Astrocyte (in vitro differentiated cells and primary cell): ENCODE results near the gene ZCCHC24. TPM values are rescaled to one million over a fixed set of nuclear protein-coding genes. Genes with fewer than 3 reads are reported as not detected.

Experiments used
- DNase-seq: peaks from one replicate; pipeline ENCODE4 v3.0.0-alpha.2; 2010; ENCODE audit warnings: low read depth
- FAIRE-seq: peaks from 2 replicates; lab custom pipeline; 2011; peaks lifted over from hg19 to GRCh38; lab: Jason Lieb, UNC
- H2AFZ ChIP-seq: 2 replicates; pipeline ENCODE4 v1.6.0; 2012; ENCODE audit warnings: low read depth, low read length, inconsistent platforms
- H3K27ac ChIP-seq: 2 replicates; pipeline ENCODE4 v1.5.1; 2011; ENCODE audit warnings: low read depth, low read length, inconsistent platforms
- H3K27me3 ChIP-seq: 2 replicates; pipeline ENCODE4 v1.6.0; 2011; ENCODE audit warnings: low read length, inconsistent platforms; ENCODE audit not compliant: insufficient read depth
- H3K36me3 ChIP-seq: 2 replicates; pipeline ENCODE4 v1.5.1; 2011; ENCODE audit warnings: low read length, inconsistent platforms; ENCODE audit not compliant: insufficient read depth
- H3K4me1 ChIP-seq: 2 replicates; pipeline ENCODE4 v1.5.1; 2011; ENCODE audit warnings: low read length, inconsistent platforms; ENCODE audit not compliant: insufficient read depth
- H3K4me2 ChIP-seq: 2 replicates; pipeline ENCODE4 v1.6.0; 2012; ENCODE audit warnings: low read length, inconsistent platforms
- H3K4me3 ChIP-seq: 2 replicates; pipeline ENCODE4 v1.5.1; 2011; ENCODE audit warnings: low read depth, mild to moderate bottlenecking, low read length, inconsistent platforms; ENCODE audit not compliant: insufficient read depth
- H3K79me2 ChIP-seq: 2 replicates; pipeline ENCODE4 v1.6.0; 2012; ENCODE audit warnings: mild to moderate bottlenecking, low read length, inconsistent platforms; ENCODE audit not compliant: insufficient read depth
- H3K9ac ChIP-seq: 2 replicates; pipeline ENCODE4 v1.6.0; 2012; ENCODE audit warnings: mild to moderate bottlenecking, low read length, inconsistent platforms
- H3K9me3 ChIP-seq: 2 replicates; pipeline ENCODE4 v1.5.1; 2012; ENCODE audit warnings: low read depth, mild to moderate bottlenecking, low read length, inconsistent platforms; ENCODE audit not compliant: insufficient read depth
- H4K20me1 ChIP-seq: 2 replicates; pipeline ENCODE4 v1.6.0; 2012; ENCODE audit warnings: low read length, inconsistent platforms; ENCODE audit not compliant: insufficient read depth
- H3K27ac Mint-ChIP-seq: one replicate; pipeline ENCODE4 v1.8.0; 2021; ENCODE audit warnings: mild to moderate bottlenecking, mixed read lengths; ENCODE audit not compliant: unreplicated experiment
- H3K27me3 Mint-ChIP-seq: one replicate; pipeline ENCODE4 v1.8.0; 2021; ENCODE audit warnings: low read depth, mixed read lengths; ENCODE audit not compliant: unreplicated experiment
- H3K36me3 Mint-ChIP-seq: one replicate; pipeline ENCODE4 v1.8.0; 2021; ENCODE audit warnings: low read depth, mixed read lengths; ENCODE audit not compliant: unreplicated experiment
- H3K4me1 Mint-ChIP-seq: one replicate; pipeline ENCODE4 v1.8.0; 2021; ENCODE audit warnings: low read depth, mixed read lengths; ENCODE audit not compliant: unreplicated experiment
- H3K4me3 Mint-ChIP-seq: one replicate; pipeline ENCODE4 v1.8.0; 2021; ENCODE audit warnings: mild to moderate bottlenecking, moderate library complexity, mixed read lengths; ENCODE audit not compliant: unreplicated experiment
- H3K9me3 Mint-ChIP-seq: one replicate; pipeline ENCODE4 v1.8.0; 2021; ENCODE audit warnings: mild to moderate bottlenecking, mixed read lengths; ENCODE audit not compliant: unreplicated experiment
- EZH2 ChIP-seq: IDR thresholded peaks from 2 replicates; pipeline ENCODE4 v1.6.1; 2012; ENCODE audit warnings: mild to moderate bottlenecking, low read length, inconsistent platforms; ENCODE audit not compliant: insufficient read depth
- total RNA-seq: library from RNA; stranded (reverse); gene quantifications from 2 replicates; pipeline ENCODE4 v1.2.1, GENCODE V29; 2021
- TF ChIP-seq, protein P1 (sequence below): IDR thresholded peaks from 2 replicates; pipeline ENCODE4 v1.5.1; 2011; ENCODE audit warnings: low read depth, mild to moderate bottlenecking, inconsistent platforms, low read length, moderate library complexity; ENCODE audit not compliant: insufficient read depth

ZCCHC24 gene
- total RNA-seq, 1 donor from 2014 or later: 21.4 TPM

DNA sequence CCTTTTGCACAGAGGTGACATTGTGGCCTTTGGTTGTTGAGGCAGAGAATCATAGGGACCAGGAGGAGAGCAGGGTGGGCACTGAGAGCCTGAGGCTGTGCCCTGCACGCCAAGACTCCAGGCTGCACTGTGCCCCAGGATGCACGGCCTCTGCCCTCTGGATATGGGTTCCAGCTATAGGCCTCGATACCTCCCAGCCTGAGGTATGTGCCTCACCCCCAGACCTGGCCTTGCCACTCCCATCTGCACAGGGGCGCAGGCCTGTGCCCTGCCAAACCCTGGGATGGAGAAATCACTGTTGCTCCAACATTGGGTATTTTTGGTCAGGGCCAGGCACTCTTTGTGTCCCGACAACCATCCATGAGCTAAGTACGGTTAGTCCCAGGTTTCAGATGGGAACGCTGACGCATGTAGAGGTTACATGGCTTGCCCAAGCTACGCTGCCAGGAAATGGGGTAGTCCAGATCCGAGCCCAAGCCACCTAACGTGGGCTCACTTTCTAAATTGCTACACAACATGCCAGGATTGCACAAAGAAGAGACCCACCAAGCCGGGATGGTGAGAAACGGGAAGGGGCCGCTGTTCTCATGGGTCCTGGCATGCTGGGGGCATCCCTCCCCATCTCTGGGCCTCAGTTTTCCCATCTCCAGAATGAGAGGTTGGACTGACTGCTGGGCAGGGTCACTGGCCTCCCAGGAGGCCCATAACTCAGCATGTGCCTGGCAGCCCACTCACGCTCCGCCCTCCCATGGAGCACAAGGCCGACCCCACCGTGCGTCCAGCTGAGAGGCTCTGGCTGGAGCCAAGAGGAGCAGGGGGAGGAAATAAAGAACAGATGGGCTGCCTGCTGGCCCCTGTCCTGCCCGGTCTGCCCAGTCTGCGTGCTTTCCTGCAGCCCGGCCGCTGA lies 44.2 kb downstream of the ZCCHC24 start:
- H3K27me3 ChIP-seq: no peaks in the 10 kb centered on the region
- no peak overlapping the region for H3K9ac ChIP-seq
- H3K36me3 Mint-ChIP-seq: peaks cover 11% of the 10 kb centered on the region
- H3K4me1 Mint-ChIP-seq: peaks cover 46% of the 10 kb centered on the region
- no peak overlapping the region for H2AFZ ChIP-seq
- no peak overlapping the region for H3K4me3 Mint-ChIP-seq
- H3K9me3 ChIP-seq: no peaks in the 10 kb centered on the region
- TF ChIP-seq, protein P1, sequence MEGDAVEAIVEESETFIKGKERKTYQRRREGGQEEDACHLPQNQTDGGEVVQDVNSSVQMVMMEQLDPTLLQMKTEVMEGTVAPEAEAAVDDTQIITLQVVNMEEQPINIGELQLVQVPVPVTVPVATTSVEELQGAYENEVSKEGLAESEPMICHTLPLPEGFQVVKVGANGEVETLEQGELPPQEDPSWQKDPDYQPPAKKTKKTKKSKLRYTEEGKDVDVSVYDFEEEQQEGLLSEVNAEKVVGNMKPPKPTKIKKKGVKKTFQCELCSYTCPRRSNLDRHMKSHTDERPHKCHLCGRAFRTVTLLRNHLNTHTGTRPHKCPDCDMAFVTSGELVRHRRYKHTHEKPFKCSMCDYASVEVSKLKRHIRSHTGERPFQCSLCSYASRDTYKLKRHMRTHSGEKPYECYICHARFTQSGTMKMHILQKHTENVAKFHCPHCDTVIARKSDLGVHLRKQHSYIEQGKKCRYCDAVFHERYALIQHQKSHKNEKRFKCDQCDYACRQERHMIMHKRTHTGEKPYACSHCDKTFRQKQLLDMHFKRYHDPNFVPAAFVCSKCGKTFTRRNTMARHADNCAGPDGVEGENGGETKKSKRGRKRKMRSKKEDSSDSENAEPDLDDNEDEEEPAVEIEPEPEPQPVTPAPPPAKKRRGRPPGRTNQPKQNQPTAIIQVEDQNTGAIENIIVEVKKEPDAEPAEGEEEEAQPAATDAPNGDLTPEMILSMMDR: no peak
- no peak for TF ChIP-seq EZH2
- peaks cover 23% of the 10 kb centered on the region for H3K79me2 ChIP-seq
- H3K27ac Mint-ChIP-seq: no peak overlapping the region
- H3K4me3 ChIP-seq: no peak overlapping the region
- peaks cover 69% of the 10 kb centered on the region for H3K4me1 ChIP-seq
- no peaks in the 10 kb centered on the region for H3K36me3 ChIP-seq
- no peak for DNase-seq
- H3K27ac ChIP-seq: no peak overlapping the region
- H3K4me2 ChIP-seq: peak overlapping the region; percentile 25
- FAIRE-seq: no peak
- H3K27me3 Mint-ChIP-seq: no peaks in the 10 kb centered on the region
- peaks cover 28% of the 10 kb centered on the region for H4K20me1 ChIP-seq
- H3K9me3 Mint-ChIP-seq: no peaks in the 10 kb centered on the region

DNA sequence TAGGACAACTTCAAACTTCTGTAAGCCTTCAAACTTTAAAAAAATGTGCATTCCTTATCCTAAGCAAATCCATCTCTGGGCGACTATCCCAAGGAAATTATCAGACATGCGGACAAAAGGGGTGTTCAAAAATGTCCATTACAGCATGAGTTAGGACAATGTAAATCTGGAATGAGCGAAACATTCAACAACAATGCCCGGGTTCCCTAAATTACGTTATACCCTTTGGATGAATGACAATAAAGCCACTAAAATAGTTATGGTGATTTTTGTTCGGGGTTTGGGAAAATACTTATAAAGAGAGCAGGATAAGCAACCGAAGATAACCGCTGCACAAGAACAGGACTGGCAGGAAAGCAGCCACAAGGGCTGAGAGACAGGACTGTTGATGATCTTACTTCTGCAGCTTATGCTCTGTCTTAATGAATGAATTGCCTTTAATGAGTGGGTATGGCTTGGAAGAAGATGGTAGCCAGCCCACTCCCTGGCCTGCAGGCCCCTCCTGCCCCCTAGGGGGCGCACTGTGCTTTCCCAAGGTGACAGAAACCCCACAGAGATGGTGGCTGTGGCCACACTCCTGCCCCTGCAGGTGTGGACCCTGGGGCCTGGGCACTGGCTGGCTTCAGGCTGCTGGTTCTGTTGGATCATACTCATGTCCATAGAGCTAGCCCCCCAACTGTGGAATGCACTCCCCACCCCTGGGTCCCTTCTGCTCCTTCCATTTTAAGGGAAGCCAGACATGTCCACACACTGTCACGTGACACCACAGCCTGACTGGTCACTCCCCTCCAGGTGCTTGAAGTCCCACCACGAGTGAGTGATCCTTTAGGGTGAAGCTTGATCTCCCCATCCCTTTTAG lies 45.0 kb downstream of the ZCCHC24 start:
- TF ChIP-seq EZH2: no peak
- TF ChIP-seq, protein P1: peak; percentile 63
- Mint-ChIP-seq H3K9me3 (no peaks in the 10 kb centered on the region), H3K4me1 (peaks cover 38% of the 10 kb centered on the region), H3K27me3 (no peaks in the 10 kb centered on the region), H3K27ac (no peak overlapping the region), H3K36me3 (peaks cover 8% of the 10 kb centered on the region), H3K4me3 (no peak overlapping the region)
- Histone ChIP-seq H3K9me3 (no peaks in the 10 kb centered on the region), H3K36me3 (peaks cover under 1% of the 10 kb centered on the region), H4K20me1 (peaks cover 19% of the 10 kb centered on the region), H3K4me3 (no peak overlapping the region), H3K4me2 (peak overlapping the region; percentile 88), H3K27ac (peak overlapping the region; percentile 99), H3K4me1 (peaks cover 65% of the 10 kb centered on the region), H3K27me3 (no peaks in the 10 kb centered on the region), H2AFZ (no peak overlapping the region), H3K79me2 (peaks cover 21% of the 10 kb centered on the region), H3K9ac (peak overlapping the region; percentile 89)
- FAIRE-seq (no peak), DNase-seq (no peak)
